Activated T-helper 1 cell treated with Interleukin-2 at 50 U/mL for 16 hours (primary cell): ENCODE measurements around the gene ARMH2.
"Not testable (repeated sequence)": the region's sequence is repeated elsewhere in the genome, so short reads cannot be mapped to it uniquely, and the experiment has no call there.

ENCODE experiments used
- DNase-seq: peaks from one replicate; pipeline ENCODE4 v3.0.0-alpha.2; 2020; ENCODE audit warnings: low read depth

The ARMH2 gene

DNA sequence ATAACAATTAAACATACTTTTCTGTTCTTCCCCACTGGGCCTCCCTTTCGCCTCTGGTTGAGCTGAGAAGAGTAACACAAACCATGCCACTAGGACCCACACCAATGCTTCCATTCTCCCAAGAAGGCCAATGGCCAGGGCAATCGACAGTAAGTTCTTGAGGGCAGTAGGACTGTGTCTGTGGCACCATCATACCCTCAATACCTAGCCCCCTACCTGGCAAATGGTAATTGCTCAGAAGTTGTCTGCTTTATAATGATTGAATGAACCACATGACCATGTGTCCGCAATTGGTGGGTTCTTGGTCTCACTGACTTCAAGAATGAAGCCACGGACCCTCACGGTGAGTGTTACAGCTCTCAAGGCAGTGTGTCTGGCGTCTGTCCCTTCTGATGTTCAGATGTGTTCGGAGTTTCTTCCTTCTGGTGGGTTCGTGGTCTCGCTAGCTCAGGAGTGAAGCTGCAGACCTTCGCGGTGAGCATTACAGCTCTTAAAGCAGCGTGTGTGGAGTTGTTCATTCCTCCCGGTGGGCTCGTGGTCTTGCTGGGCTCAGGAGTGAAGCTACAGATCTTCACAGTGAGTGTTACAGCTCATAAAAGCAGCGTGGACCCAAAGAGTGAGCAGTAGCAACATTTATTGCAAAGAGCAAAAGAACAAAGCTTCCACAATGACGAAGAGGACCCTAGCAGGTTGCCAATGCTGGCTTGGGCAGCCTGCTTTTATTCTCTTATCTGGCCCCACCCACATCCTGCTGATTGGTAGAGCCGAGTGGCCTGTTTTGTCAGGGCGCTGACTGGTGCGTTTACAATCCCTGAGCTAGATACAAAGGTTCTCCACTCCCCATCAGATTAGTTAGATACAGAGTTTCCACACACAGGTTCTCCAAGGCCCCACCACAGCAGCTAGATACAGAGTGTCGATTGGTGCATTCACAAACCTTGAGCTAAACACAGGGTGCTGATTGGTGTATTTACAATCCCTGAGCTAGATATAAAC, 33.6 kb downstream of the ARMH2 start:
- DNase-seq: not testable (repeated sequence)

GRCh38 chr6:24763578-24763977, 35.1 kb downstream of the ARMH2 start:
- DNase-seq: no peak

GRCh38 chr6:24761851-24762250, 36.9 kb downstream of the ARMH2 start:
- no peak for DNase-seq

DNA sequence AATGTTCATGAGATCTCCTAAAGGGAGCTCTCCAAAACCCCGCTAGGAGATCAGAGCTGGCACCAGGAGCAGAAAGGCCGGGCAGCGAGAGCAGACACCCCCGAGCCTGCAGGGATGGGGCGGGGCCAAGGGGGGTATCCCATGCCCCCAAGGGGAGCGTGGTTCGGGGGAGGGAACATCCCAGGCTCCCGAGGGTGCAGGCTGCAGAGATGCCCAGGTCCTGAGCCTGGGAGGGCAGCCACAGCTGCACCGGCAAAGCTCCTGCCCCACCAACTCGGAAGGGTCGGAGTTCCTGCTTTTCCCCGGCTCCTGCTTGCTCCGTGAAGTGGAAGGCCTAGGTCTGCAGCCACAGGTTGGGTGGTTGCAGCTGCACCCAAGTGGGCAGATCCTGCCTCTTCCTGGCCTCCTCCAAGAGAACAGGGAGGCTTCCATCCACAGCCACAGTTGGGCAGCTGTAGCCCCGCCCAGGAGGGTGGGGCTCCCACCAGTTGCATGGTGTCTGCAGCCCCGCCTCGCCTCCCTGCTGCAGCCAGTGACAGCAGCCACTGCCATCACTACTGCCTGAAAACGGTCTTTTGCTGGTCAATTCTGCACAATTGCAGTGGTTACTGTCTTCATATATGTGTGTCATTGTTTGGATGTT, 37.4 kb downstream of the ARMH2 start:
- no peak for DNase-seq

DNA sequence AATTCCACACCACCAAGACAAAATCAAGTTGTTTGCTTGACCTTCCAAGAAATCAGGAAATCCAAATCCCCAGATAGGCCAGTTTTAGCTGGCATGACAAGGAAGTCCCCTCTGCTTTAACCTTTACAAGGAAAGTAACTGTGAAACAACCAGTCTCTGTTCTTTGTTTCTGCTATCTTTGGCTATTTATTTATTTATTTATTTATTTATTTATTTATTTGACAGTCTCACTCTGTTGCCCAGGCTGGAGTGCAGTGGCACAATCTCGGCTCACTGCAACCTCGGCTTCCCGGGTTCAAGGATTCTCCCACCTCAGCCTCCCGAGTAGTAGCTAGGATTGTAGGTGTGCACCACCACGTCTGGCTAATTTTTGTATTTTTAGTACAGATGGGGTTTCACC, 38.5 kb downstream of the ARMH2 start:
- no peak for DNase-seq

GRCh38 chr6:24759718-24760117, 39.0 kb downstream of the ARMH2 start:
- DNase-seq: no peak

DNA sequence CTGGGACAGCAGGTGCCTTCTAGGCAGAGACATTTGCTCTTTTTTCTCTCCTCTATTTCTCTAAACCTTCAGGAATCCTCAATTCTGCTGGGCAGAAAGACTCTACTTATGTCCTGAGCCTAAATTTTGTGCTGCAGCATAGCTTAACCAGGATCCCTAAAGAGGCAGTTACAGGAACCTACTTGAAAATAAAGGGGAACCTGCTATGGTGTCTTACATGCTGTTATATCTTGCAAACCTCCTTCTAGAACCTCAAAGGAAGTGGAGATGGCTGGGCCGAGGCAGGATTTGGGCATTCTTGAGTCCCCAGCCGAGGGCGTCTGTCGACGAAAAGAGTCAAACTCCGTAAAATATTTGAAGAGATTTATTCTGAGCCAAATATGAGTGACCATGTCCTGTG, 41.1 kb downstream of the ARMH2 start:
- DNase-seq: no peak

GRCh38 chr6:24755279-24755678, 43.4 kb downstream of the ARMH2 start:
- DNase-seq: no peak

DNA sequence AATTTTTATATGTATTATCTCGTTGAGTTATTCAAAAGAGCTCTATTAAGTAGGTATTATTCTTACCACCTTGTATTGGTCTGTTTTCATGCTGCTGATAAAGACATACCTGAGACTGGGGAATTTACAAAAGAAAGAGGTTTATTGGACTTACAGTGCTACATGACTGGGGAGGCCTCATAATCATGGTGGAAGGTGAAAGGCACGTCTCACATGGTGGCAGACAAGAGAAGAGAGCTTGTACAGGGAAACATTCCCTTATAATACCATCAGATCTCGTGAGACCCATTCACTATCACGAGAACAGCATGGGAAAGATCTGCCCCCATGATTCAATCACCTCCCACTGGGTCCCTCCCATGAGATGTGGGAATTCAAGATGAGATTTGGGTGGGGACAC, 44.3 kb downstream of the ARMH2 start:
- DNase-seq: not testable (repeated sequence)

DNA sequence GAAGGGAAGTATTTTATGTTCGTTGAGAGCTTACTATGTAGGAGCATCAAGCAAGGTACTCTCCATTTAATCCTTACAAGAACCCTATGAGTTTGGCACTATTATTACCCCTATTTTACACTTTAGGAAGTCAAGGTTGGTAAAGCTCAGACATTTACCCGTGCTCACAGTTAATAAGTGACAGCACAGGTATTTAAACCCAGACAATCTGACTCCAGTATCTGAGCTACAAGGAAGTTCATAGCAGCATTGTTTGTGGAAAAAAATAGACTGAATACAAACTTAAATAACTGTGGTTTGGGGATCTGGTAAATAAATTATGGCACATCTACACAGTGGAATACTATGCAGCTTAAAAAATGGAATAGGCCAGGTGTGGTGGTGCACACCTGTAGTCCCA, 45.2 kb downstream of the ARMH2 start:
- no peak for DNase-seq

- DNase-seq: no peak
Observed at GRCh38 chr6:24752917-24753492, 45.7 kb downstream of the ARMH2 start.

DNA sequence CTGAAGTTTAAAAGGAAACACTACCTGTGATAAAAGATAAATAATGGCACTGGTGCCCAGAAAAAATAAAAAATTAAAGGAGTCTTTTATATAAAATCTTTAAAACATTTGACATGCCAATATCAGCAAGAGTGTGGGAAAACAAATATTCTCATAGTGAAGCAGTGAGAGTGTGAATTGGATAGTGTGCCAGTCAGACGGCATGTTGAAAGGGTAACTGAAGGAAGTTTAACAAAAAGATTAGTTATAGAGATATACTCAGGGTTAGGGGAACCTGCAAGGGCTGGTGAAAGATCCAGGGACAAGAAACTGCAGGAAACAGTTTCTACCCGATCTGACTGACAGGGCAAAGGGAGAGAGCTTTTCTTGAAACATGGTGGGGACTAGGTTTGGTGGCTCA, 46.2 kb downstream of the ARMH2 start:
- no peak for DNase-seq

- not testable (repeated sequence) for DNase-seq
Observed at GRCh38 chr6:24750878-24751277, 47.8 kb downstream of the ARMH2 start.

DNA sequence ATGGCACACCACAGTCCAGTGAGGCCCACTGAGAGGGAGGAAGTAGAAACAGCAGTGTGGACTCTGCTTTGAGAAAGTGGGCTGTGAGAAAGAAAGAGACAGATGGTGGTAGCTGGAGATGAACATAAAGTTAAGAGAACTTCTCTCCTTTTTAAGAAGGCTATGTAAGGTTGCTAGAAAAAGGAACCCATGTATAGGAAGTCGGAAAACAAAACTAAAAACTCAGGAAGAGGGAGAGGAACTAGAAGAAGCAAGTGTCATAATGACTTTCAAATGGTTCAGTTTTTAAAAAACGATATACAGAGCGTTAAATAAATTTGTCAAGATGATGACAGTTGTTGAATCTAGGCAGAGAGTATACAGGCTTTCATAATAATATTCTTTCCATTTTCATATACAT, 49.4 kb downstream of the ARMH2 start:
- DNase-seq: no peak
